K562 (cell line): Measurements from ENCODE around the gene TRNP1.

ENCODE experiments used
- CC2D1A ChIP-seq: fragments of 450-650 bp; IDR thresholded peaks from 2 replicates; pipeline ENCODE4 v1.6.1; 2017; ENCODE audit warnings: mild to moderate bottlenecking
- TARDBP ChIP-seq: fragments of 450-650 bp; IDR thresholded peaks from 2 replicates; pipeline ENCODE4 v1.6.1; 2016

DNA sequence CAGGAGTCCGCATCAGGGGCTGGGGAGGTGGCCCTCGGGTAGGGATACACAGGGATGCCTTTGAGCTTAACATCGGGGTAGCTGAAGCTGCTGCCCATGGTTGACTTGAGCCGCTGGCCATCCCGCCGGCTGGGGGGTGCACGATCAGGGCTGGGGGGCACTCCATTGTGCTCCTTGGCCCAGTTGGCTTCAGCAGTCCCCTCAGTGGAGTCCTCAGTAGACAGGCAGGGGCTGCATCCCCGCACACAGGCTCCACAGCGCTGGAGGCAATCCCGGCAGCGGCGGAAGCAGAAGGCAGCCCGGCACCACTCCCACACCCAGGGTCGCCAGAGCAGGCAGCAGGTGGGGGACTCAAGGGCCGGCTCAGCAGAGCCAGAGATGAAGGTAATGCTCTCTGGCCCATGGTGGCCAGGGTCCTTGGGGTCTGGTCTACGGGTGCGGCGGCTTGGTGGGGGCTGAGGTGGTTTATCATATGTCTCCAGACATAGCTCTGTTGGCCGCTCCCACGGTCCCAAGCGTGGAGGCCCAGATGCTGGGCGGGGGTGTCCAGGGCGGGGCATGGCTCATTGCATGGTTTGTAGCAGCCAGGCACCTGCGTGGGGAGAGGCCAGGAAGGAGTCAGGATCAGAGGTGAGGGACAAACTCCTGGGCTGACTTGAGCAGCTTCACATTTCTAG, 41.5 kb upstream of the TRNP1 start:
- no peak for TF ChIP-seq TARDBP
- no peak for TF ChIP-seq CC2D1A
